GM21526 (cell line): Measurements from ENCODE around the gene ATP10A.

Experiments
- ATAC-seq: cut with Tn5 transposase; IDR thresholded peaks from one replicate; pipeline ENCODE4 v1.9.1; 2021; ENCODE audit warnings: moderate library complexity; ENCODE audit not compliant: unreplicated experiment, low FRiP score

The ATP10A gene

GRCh38 chr15:25711164-25711563, 152.0 kb downstream of the ATP10A start:
- no peak for ATAC-seq

DNA sequence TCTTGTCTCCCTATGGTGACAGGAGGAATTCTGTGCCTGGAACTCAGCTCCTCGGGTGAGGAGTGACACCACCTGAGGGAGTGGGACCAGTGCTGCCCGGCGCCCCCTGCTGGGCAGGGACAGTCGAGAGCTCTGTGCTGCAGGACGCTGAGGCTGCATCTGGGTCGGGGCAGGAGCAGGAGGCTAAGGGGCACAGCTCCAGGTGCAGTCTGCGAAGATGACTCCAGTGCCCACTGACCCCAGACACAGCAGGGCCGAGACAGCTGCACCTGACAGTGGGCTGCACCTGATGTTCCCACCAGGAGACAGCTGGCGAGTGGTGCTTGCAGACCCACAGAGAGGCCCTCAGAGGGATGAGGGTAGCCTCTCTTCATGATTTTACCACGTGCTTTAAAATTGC, 152.9 kb downstream of the ATP10A start:
- no peak for ATAC-seq

DNA sequence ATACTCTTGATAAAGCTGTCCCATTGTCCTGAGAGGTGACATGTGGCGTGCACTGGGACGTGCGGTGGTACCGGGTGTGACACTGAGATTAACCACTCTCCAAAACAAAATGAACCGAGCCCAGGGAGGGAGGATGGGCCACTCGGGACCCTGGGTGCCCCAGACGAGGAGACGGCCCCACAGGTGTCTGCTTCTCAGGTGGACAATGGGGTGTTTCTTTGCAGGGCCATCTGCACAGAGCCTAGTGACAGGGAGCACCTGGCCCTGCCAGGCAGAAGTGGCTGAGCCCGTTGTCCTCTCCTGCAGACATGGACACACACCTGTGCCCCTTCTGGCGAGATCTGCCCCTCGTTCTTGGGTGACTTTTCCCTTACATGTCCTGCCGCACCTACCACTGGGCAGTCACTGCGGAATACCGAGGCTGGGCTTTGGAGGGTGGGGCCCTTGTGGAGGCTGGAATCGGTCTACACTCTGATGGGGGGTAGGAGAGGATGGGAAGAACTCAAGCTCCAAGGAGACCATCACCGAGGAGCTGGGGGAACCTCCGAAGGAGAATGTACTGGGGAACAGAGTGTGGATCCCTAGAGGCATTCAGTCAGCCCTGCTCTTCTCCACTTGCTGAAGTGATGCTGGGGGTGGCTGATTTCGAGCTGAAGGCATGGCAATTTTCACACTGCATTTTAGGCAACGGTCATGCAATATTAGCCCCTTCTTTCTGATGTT, 153.5 kb downstream of the ATP10A start:
- no peak for ATAC-seq

- no peak for ATAC-seq
These were observed 154.7 kb downstream of the ATP10A start for GRCh38 chr15:25708391-25708790.

DNA sequence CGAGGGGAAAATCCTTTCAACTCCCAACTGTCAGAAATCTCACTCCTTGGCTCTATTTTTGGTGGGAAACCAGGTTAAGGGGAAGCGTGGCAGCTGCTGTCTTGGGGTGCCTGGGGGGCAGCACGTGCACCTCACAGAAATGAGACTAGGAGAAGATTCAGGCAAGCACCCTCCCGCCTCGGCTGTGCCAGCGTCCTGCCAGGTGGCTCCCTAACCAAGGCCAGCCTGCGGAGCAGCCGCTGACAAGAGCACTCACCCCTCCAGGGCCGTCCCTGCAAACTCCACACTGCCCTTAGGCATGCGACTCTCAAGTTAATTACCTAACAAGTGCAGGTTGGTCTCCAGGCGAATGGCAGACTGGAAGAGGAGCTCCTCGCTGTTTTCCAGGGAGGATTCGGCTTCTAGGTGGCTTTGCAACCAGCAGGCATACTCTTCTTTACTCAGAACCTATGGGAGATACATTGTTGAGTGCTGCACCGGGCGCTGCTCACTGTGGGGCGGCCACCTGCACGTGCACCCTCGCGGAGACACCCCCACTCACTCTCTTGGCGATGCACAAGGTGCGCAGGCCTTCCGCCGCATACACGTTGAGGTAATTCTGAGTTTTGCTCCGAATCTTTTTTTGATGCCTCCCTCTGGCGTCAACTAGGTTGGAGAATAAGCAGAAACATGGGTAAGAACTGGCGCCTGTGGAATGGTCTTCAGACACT, 155.3 kb downstream of the ATP10A start:
- ATAC-seq, result no peak

DNA sequence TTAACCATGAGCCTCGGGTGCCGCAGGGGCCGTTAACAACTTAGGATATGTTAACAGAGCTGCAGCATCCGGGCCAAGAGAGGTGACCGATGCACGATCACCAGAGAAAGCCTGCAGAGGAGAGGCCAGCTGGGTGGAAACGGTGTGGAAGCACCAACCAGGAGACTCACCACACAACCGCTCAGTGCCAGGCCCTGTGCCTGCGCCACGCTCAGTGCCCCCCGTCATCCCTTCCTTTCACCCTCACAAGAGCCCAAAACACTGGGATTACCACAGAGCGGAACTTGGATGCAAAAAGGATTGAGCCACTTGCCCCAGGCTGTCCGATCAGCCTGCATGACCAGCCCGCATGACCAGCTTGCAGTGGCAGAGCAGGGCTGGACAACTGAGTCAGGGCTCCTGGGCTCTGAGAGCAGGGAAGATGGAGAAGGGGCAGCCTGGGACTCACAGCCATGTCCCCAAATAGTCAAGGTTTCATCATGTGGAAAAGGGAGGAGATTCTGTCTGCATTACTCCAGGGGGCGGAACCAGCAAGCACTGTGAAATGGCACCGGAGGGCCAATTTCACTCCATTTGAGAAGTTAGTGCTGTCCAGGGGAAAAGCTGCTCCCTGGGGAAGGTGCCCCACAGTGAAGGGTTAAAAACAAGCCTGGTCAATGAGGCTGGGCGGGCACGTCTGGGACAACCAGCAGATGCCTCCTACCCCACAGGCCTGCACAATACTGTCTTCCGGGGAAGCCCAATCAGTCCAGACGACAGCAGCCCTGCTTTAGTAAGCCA, 156.8 kb downstream of the ATP10A start:
- ATAC-seq, result no peak

- no peak for ATAC-seq
These were observed 157.6 kb downstream of the ATP10A start for GRCh38 chr15:25705433-25706115.

GRCh38 chr15:25703726-25704125, 159.4 kb downstream of the ATP10A start:
- ATAC-seq, result no peak

- ATAC-seq, result no peak
These were observed 161.2 kb downstream of the ATP10A start for GRCh38 chr15:25701721-25702465.

- no peak for ATAC-seq
These were observed 162.2 kb downstream of the ATP10A start for GRCh38 chr15:25700916-25701315.

GRCh38 chr15:25697586-25697985, 165.5 kb downstream of the ATP10A start:
- no peak for ATAC-seq

DNA sequence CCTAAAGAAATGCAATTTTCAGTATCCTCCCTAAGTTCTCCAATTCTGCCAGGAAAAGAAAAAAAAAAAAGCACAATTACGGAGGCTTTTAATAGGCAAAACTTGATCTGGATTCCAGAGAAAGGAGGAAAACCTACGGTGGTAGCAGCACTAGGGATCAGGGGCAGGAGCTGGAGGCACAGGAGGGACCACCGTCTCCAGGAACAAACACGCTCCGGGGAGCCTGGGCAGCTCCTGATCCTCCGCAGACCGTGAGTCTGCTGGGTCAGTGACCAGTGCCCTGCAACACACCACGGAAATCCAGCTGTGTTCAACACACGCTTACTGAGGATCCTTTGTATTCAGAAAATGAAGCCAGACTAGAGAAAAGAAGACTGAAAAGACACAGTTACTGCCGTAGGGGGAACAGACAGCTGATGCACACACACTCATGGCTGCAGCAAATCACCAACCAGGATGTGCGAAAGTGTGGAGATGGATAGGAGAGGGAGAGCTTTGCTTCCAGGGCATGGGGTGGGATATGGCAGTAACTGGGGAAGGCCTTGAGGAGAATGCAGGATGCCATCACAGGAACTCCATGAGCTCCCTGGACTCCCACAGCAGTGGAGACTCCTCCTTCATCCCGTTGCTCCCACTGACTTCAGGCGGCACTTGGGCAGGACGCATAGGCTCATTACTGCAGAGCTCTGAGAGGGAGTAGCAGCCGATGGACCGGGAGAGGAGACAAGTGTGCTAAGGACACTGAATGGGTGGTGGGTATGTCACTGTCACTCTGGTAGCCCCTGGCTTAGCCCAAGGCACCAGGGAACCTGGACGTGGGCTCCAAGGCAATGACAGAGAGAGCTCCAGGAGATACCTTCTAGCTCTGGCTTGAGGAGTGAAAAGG, 167.0 kb downstream of the ATP10A start:
- no peak for ATAC-seq

GRCh38 chr15:25694823-25695312, 168.3 kb downstream of the ATP10A start:
- no peak for ATAC-seq

DNA sequence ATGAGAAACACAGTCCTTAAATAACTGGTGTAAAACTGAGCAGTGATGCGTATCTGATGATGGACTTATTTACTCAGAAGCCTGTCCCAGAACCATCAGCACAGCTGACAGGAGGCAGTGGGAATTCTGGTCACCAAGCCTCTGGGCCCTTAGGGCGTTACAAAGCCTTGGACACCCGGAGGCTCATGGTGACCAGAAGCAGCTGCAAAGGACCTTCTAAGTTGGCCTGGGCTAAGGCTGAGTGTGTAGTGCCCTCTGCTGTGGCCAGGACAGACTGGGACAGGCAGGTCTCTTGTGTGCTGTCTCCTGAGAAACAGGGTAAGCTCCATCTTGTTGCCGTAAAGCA, 168.9 kb downstream of the ATP10A start:
- ATAC-seq, result no peak

DNA sequence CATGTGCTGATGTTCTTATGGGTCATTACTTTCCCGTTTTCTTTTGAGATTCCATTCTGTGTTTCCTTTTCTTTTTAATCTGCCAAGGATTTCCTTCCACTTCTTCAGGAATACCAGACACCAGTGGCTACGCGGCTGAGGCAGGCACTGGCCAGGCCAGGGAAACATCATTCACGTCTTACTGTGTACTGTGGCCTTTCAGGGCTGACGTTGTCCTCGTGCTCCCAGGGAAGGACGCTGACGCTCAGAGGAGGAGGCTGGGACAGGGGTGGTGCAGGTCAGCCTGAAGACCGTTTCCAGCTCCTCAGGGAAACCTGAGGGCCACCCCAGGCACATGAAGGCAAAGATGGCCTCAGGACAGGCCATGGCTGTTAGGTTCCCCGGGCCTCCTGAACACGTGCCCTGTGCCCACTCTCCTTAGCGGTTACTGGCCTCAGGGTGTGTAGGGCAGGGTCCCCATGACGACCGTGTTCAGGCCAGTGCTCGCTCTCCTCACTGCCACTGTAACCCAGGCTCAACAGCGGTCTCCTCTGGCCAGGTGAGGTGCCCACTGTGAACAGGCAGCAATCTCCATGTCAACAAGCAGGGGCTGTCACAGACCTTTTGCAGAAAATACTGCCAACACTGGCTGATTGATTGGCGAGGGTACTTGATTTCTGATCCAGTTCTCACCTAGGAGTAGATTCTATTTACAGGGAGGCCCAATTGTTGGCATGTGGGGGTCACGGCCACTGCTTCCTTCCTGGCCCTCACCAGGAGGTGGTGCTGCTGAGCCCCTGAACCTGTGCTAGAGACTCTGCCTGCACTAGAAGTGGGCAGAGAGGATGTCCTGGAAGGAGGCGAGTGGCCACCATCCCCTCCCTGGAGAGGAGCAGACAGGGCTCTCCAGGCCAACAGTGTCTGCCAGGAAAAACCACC, 169.5 kb downstream of the ATP10A start:
- ATAC-seq, result no peak

DNA sequence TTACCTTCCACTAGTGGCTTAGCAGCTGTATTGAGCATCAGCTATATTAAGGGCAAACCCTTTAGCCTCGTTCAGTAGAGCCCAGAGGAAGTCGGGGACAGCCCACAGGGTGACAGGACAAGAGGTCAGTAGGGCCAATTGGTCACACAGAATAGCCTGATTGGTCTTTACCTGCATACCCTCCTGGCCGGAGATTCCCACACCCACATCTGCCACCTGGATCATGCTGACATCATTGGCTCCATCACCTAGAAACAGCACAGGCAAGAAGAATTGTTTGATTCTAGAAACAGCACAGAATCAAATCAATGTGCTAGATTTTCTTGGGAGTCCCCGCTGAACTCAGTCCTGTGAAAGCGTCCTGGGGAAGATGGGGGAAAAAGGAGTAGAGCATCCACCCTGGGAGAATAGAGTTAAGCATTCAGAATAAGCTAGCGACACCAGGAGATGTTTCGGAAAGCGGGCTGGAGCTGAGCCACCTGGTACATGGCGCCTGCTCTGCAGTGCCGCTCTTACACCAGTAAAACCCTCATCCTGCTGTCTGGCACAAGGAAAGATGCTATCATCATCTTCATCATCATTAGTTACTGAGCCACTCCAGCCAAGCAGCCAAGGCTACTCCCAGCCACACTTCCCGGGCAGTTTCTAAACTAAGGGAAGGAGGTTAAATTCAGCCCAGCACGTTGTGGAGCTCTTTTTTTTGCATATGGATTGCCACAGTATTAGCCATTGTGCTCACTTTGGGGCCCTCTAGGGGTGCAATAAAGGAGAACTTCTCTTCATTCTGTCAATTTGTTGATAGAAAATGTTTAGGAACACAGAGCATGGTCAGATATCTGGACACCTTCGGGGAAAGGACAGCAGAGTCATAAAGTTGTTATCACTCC, 171.3 kb downstream of the ATP10A start:
- no peak for ATAC-seq
